Stimulated activated CD8-positive, alpha-beta memory T cell treated with anti-CD3 and anti-CD28 coated beads, Interleukin-15, amount 100 ng/mL, for 24 hours (primary cell): ENCODE data around the gene RREB1.

Experiments used
- DNase-seq: peaks from one replicate; pipeline ENCODE4 v3.0.0-alpha.2; 2020; ENCODE audit warnings: low read depth

RREB1 gene

GRCh38 chr6:7296602-7297001 lies 188.8 kb downstream of the RREB1 start:
- no peak for DNase-seq

GRCh38 chr6:7298113-7298512 lies 190.4 kb downstream of the RREB1 start:
- DNase-seq, result no peak

DNA sequence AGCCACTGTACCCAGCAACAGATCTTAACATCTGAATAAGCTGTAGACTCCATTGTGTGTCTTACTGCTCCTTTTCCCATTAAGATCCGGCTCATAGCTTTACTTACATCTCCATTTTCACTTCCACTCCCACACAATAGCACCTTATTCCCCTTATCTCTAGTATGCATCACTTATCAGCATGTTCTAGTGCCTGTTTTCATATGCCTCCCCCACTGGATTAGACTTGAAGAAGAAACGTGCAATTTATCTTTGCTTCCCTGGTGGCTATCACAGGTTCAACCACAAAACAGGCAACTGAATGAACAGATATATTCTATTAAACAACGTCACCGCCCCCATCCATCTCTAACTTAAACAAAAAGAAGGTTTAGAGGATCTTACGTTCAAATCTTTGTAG lies 193.2 kb downstream of the RREB1 start:
- no peak for DNase-seq
